Stimulated activated CD4-positive, alpha-beta T cell treated with anti-CD3 and anti-CD28 coated beads, Interleukin-12 subunit alpha, Interleukin-12 subunit beta, amount 100 ng/mL, for 48 hours (primary cell): ENCODE measurements around the gene IL10RB.

Source experiments
- DNase-seq, 3 donors: peaks; one replicate each; pipeline ENCODE4 v3.0.0-alpha.2; 2020; ENCODE audit warnings: low read depth in 2 of 3, low spot score in 1 of 3

Gene IL10RB

DNA sequence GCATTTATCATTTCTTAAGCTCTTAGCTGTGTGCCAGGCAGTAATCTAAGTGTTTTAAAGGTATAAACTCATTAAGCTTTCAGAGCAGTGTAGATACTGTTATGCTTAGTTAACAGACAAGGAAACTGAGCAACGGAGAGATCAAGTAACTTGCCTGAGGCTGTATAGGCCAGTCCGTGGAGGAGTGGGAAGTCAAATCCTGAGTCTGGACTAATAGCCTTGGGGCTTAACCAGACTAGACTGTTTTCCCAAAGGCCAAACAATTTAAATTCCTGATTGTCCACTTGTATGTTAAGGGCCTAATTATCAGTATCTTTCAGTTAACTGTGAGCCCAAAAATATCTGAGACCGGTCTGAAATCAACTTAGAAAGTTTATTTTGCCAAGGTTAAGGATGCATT lies 61.2 kb downstream of the IL10RB start:
- no peak for DNase-seq

DNA sequence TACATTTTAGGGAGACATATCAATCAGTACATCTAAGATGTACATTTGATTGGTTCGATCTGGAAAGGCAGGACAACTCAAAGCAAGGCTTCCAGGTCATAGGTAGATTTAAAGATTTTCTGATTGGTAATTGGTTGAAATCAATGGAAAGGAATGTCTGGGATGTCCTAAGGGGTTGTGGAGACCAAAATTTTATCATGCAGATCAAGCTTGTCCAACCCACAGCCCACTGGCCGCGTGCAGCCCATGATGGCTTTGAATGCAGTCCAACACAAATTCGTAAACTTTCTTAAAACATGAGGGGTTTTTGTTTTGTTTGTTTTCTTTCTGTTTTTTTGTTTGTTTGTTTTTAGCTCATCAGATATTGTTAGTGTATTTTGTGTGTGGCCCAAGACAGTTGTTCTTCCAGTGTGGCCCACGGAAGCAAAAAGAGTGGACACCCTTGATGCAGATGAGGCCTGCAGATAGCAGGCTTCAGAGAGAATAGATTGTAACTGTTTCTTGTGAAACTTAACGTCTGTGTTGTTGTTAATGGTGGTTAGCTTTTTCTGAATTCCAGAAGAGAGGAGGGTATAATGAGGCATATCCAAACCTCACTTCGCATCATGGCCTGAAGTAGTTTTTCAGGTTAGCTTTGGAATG lies 61.7 kb downstream of the IL10RB start:
- DNase-seq: no peak

DNA sequence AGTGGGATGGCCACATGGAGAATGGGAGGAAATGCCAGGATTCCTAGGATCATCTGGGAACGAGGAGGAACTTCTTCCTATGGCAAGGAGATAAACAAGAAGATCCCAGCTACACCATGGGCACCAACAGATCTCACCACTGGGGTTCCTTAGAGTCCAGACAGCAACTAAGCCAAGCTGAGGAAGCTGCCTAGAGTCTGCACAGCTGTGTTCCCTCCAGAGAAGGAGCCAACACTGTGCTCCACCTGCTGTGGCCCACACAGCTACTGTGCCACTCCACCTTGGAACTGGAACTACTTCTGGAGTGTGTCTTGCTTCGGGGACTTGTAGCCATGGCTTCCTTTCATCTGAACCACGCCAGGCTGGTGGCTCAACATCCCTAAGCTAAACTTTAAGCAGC lies 64.6 kb downstream of the IL10RB start:
- no peak for DNase-seq

DNA sequence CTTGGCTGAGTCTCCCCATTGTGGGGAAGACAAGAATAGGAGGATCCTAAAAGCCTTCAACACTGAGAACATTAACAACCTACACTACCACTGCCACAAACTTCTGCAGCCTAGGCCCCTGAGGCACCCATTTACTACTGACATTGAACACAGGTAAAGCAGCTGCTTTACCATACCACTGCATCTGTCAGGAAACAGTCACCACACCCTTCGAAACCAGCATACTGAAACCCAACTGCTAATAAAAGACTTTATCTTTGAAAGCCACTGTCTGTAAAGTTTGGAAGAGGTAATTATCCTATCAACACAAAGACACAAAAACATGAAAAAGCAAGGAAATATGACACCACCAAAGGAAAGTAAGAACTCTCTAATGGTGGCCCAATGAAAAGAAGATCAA lies 66.0 kb downstream of the IL10RB start:
- DNase-seq: no peak

DNA sequence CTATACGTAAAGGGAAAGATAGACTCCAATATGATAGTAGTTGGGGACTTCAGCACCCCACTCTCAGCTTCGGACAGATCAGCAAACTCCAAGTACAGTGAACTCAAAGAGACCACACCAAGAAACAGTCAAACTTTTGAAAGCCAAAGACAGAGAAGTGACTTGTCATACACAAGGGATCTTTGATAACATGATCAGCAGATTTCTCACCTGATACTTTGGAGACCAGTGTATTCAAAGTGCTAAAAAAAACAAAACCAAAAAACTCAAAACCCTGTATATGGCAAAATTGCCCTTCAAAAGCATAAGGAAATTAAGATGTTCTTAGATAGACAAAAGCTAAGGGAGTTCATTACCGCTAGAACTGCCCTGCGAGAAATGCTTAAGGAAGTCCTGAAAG lies 68.0 kb downstream of the IL10RB start:
- no peak for DNase-seq

DNA sequence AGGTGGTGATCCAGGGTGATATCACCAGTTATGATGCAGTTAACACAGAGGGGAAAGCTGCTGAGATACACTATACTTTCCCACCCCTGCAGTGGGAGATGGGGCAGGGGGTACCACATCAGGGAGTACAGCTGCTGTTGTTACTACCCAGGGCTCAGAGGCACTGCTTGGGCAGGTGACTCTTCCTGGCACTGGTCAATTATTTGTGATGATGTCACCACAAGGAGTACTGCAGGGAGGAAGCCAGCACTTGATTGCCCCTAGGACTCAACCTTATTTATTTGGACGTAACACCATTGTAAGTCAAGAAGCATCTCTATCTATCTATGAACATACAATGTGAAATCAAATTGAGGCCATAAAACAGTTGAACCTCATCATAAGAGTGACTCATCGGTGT lies 68.7 kb downstream of the IL10RB start:
- no peak for DNase-seq

DNA sequence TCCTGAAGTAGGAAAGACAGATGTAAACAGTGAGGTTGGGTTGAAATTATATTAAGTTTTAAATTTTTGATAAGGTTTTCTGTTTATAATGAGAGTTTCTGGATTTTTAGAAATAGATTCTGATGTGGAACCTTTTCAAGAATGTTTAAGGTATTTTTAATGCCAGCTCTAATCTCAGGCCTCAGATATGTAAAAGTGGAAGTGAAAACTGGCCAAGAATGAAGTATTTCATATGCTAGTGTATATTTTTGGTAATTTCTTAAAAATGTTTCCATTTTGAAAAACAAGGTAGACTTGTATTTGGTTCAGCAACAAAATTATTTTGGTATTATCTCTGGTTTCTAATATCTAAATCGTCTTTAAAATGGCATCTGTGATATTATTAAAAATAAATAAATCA lies 73.0 kb downstream of the IL10RB start:
- DNase-seq: no peak

DNA sequence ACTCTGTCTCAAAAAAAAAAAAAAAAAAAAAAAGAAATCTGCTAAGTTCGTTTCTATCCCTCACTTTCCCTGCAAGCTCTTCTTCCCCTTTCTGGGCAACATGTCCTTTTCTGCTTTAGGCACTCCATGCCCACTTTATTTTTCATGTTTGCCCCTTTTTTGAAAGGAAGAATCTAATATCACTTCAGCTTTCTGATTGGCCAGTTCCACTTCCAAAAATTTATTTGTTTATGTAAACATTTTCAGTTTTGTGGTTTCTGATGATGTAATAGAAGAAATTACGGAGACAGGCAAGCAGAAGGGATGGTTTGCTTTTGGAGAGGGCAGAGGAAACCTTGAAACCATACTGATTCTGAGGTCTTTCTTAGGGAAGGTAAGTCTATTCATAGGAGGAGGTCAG lies 73.8 kb downstream of the IL10RB start:
- no peak for DNase-seq

DNA sequence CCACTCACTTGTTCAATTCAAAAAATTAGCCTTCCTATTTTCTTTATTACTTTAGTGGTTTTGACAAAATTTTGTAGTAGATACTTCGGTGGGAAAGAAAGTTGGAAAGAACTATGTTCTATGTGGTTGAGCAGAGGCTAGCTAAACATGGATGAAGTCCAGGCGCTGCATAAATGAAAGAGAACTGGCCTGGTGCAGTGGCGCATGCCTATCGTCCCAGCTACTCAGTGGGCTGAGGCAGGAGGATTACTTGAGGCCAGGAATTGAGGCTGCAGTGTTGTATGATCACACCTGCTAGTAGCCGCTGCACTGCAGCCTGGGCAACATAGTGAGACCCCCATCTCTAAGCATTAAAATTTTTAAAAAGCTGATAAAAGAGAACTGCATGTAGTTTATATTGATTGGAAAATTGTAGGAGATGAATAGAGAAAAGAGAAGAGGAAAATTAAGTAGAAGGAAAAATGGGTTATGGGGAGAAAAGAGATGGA lies 79.6 kb downstream of the IL10RB start:
- DNase-seq: no peak
